ENCODE data around the gene ENPEP.

- TF ChIP-seq POLR2AphosphoS5 (IDR thresholded peaks at IDR 0.05; ENCODE audit: borderline replicate concordance, low read depth, low read length) = no peak
- TF ChIP-seq EZH2 (IDR thresholded peaks at IDR 0.05) = no peak
- TF ChIP-seq FOXP2 (optimal IDR thresholded peaks at IDR 0.05; ENCODE audit: control extremely low read depth, extremely low read length, insufficient read depth) = no peak
Measured at GRCh38 chr4:110586131-110586850, 110.3 kb downstream of the ENPEP start.

Data from SK-N-MC (cell line).